Mesendoderm (in vitro differentiated cells): ENCODE data around the gene OTUD1.

Experiments used
- DNase-seq: peaks from one replicate; pipeline ENCODE4 v3.0.0; 2013
- H2AK5ac ChIP-seq: 2 replicates; pipeline ENCODE4 v1.6.1; 2013; ENCODE audit warnings: low read length, inconsistent platforms
- H2BK120ac ChIP-seq: 2 replicates; pipeline ENCODE4 v1.6.1; 2013; ENCODE audit warnings: low read depth, mild to moderate bottlenecking, low read length, moderate library complexity, mixed read lengths
- H2BK15ac ChIP-seq: replicated peaks from 2 replicates; pipeline ENCODE4 v1.6.1; 2013; ENCODE audit warnings: low read depth, mild to moderate bottlenecking, moderate library complexity
- H2BK5ac ChIP-seq: 2 replicates; pipeline ENCODE4 v1.6.1; 2013; ENCODE audit warnings: low read length, inconsistent platforms
- H3K18ac ChIP-seq: 2 replicates; pipeline ENCODE4 v1.6.1; 2013; ENCODE audit warnings: mild to moderate bottlenecking, low read length, mixed read lengths
- H3K23ac ChIP-seq: one replicate; pipeline ENCODE4 v1.6.1; 2013; ENCODE audit warnings: low read length
- H3K27ac ChIP-seq: 2 replicates; pipeline ENCODE4 v1.5.1; 2013; ENCODE audit warnings: low read depth, mild to moderate bottlenecking, inconsistent platforms, low read length, moderate library complexity
- H3K27me3 ChIP-seq: 2 replicates; pipeline ENCODE4 v1.6.1; 2013; ENCODE audit warnings: low read length, control low read depth, mild to moderate bottlenecking, inconsistent platforms; ENCODE audit not compliant: insufficient read depth, poor library complexity
- H3K36me3 ChIP-seq: 2 replicates; pipeline ENCODE4 v1.6.1; 2013; ENCODE audit warnings: low read length, inconsistent platforms; ENCODE audit not compliant: control insufficient read depth, insufficient read depth
- H3K4ac ChIP-seq: one replicate; pipeline ENCODE4 v1.6.1; 2013; ENCODE audit warnings: low read depth, mild to moderate bottlenecking, low read length, moderate library complexity
- H3K4me1 ChIP-seq: 2 replicates; pipeline ENCODE4 v1.6.1; 2013; ENCODE audit warnings: low read depth, low read length, inconsistent platforms; ENCODE audit not compliant: control insufficient read depth
- H3K4me2 ChIP-seq: 2 replicates; pipeline ENCODE4 v1.6.1; 2013; ENCODE audit warnings: low read length
- H3K4me3 ChIP-seq: 2 replicates; pipeline ENCODE4 v1.5.1; 2013; ENCODE audit warnings: mild to moderate bottlenecking, low read length
- H3K56ac ChIP-seq: one replicate; pipeline ENCODE4 v1.6.1; 2013; ENCODE audit warnings: low read length
- H3K79me1 ChIP-seq: 2 replicates; pipeline ENCODE4 v1.6.1; 2013; ENCODE audit warnings: low read length, inconsistent platforms
- H3K79me2 ChIP-seq: 2 replicates; pipeline ENCODE4 v1.6.1; 2013; ENCODE audit warnings: mild to moderate bottlenecking, low read length; ENCODE audit not compliant: control insufficient read depth, insufficient read depth
- H3K9ac ChIP-seq: 2 replicates; pipeline ENCODE4 v1.6.1; 2013; ENCODE audit warnings: low read length, inconsistent platforms
- H4K5ac ChIP-seq: one replicate; pipeline ENCODE4 v1.6.1; 2013; ENCODE audit warnings: low read length
- H4K8ac ChIP-seq: one replicate; pipeline ENCODE4 v1.6.1; 2013; ENCODE audit warnings: low read depth, mild to moderate bottlenecking, control low read depth, low read length, moderate library complexity
- WGBS: extraction: QIAGEN DNeasy Blood & Tissue Kit; methylation state at CpG from one replicate; pipeline ENCODE4 v1.1.7; 2013; ENCODE audit warnings: low lambda C conversion rate, missing lambda C conversion rate; ENCODE audit not compliant: insufficient coverage; ENCODE audit errors: extremely low coverage; 5-methylcytosine and 5-hydroxymethylcytosine counted together

Gene OTUD1

GRCh38 chr10:23422003-23422411 lies 16.9 kb upstream of the OTUD1 start:
- no peak overlapping the region for H3K56ac ChIP-seq
- H4K5ac ChIP-seq: no peak overlapping the region
- no peaks in the 10 kb centered on the region for H3K36me3 ChIP-seq
- no peak overlapping the region for H3K23ac ChIP-seq
- peaks cover 4% of the 10 kb centered on the region for H3K4me1 ChIP-seq
- H3K4me2 ChIP-seq: no peak overlapping the region
- DNase-seq: no peak
- H3K79me1 ChIP-seq: no peaks in the 10 kb centered on the region
- no peaks in the 10 kb centered on the region for H3K79me2 ChIP-seq
- no peak overlapping the region for H2BK5ac ChIP-seq
- H2AK5ac ChIP-seq: no peak overlapping the region
- no peak overlapping the region for H3K18ac ChIP-seq
- H3K27ac ChIP-seq: no peak overlapping the region
- H3K9ac ChIP-seq: no peak overlapping the region
- H3K27me3 ChIP-seq: no peaks in the 10 kb centered on the region
- H2BK15ac ChIP-seq: no peak overlapping the region
- H3K4ac ChIP-seq: no peak overlapping the region
- WGBS: no CpG with 5 or more reads among the region's 2 CpGs
- H2BK120ac ChIP-seq: no peak overlapping the region
- H3K4me3 ChIP-seq: no peak overlapping the region
- H4K8ac ChIP-seq: no peak overlapping the region

GRCh38 chr10:23432166-23432565 lies 6.7 kb upstream of the OTUD1 start:
- Histone ChIP-seq H3K79me1 (no peaks in the 10 kb centered on the region), H3K4me2 (no peak overlapping the region), H2AK5ac (no peak overlapping the region), H3K4me1 (no peaks in the 10 kb centered on the region), H3K79me2 (no peaks in the 10 kb centered on the region), H4K8ac (no peak overlapping the region), H2BK5ac (no peak overlapping the region), H3K36me3 (no peaks in the 10 kb centered on the region), H3K4me3 (no peak overlapping the region), H3K56ac (no peak overlapping the region), H3K4ac (no peak overlapping the region), H4K5ac (no peak overlapping the region), H3K18ac (no peak overlapping the region), H3K23ac (no peak overlapping the region), H2BK15ac (no peak overlapping the region), H3K27ac (no peak overlapping the region), H3K27me3 (no peaks in the 10 kb centered on the region), H3K9ac (no peak overlapping the region), H2BK120ac (no peak overlapping the region)
- WGBS: no CpG with 5 or more reads among the region's 1 CpG
- no peak for DNase-seq

DNA sequence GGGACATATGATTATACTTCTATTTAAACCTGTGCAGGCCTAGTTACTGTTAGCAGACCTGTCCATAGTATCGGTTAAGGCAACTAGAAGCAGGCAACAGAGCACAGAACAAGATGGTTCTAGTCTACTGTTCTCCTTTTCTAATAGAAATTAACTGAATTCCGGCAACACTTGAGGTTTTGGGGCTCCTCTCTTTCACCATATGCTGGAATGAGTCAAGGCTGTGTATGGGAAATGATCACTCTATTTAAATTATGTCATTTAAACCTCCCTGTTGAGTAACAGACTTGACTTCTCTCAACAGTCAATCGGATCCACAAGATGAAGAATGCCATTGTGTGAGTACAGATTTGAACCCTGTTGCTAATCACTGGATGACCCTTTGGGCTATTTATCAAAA lies 6.2 kb upstream of the OTUD1 start:
- Histone ChIP-seq H3K4me2 (no peak overlapping the region), H3K27me3 (no peaks in the 10 kb centered on the region), H3K36me3 (no peaks in the 10 kb centered on the region), H2BK15ac (no peak overlapping the region), H2BK120ac (no peak overlapping the region), H4K5ac (no peak overlapping the region), H2AK5ac (no peak overlapping the region), H3K9ac (no peak overlapping the region), H3K4me1 (no peaks in the 10 kb centered on the region), H3K18ac (no peak overlapping the region), H2BK5ac (no peak overlapping the region), H3K79me1 (no peaks in the 10 kb centered on the region), H3K56ac (no peak overlapping the region), H3K23ac (no peak overlapping the region), H3K79me2 (no peaks in the 10 kb centered on the region), H3K4me3 (no peak overlapping the region), H3K4ac (no peak overlapping the region), H3K27ac (no peak overlapping the region), H4K8ac (no peak overlapping the region)
- no peak for DNase-seq
- WGBS: no CpG with 5 or more reads among the region's 3 CpGs

- Histone ChIP-seq H3K79me2 (no peaks in the 10 kb centered on the region), H3K79me1 (no peaks in the 10 kb centered on the region), H2AK5ac (no peak overlapping the region), H3K36me3 (no peaks in the 10 kb centered on the region), H4K5ac (no peak overlapping the region), H3K23ac (no peak overlapping the region), H2BK120ac (no peak overlapping the region), H3K18ac (no peak overlapping the region), H3K56ac (no peak overlapping the region), H3K4ac (no peak overlapping the region), H3K9ac (no peak overlapping the region), H3K4me1 (no peaks in the 10 kb centered on the region), H3K27me3 (no peaks in the 10 kb centered on the region), H2BK15ac (no peak overlapping the region), H3K4me3 (no peak overlapping the region), H4K8ac (no peak overlapping the region), H3K4me2 (no peak overlapping the region), H2BK5ac (no peak overlapping the region), H3K27ac (no peak overlapping the region)
- no CpG with 5 or more reads among the region's 2 CpGs for WGBS
- DNase-seq: no peak
Observed at GRCh38 chr10:23433701-23434100, 5.2 kb upstream of the OTUD1 start.

- Histone ChIP-seq H3K27me3 (no peaks in the 10 kb centered on the region), H2BK15ac (no peak overlapping the region), H3K27ac (no peak overlapping the region), H3K4me2 (no peak overlapping the region), H3K4ac (no peak overlapping the region), H3K4me1 (no peaks in the 10 kb centered on the region), H3K79me1 (no peaks in the 10 kb centered on the region), H3K79me2 (no peaks in the 10 kb centered on the region), H3K9ac (no peak overlapping the region), H3K18ac (no peak overlapping the region), H4K5ac (no peak overlapping the region), H3K23ac (no peak overlapping the region), H4K8ac (no peak overlapping the region), H2BK120ac (no peak overlapping the region), H3K36me3 (no peaks in the 10 kb centered on the region), H3K4me3 (no peak overlapping the region), H2BK5ac (no peak overlapping the region), H2AK5ac (no peak overlapping the region), H3K56ac (no peak overlapping the region)
- DNase-seq: no peak
- WGBS: no CpG with 5 or more reads among the region's 1 CpG
Observed at GRCh38 chr10:23435378-23435777, 3.5 kb upstream of the OTUD1 start.

GRCh38 chr10:23436983-23437382 lies 1.9 kb upstream of the OTUD1 start:
- Histone ChIP-seq H3K36me3 (no peaks in the 10 kb centered on the region), H3K9ac (no peak overlapping the region), H2AK5ac (no peak overlapping the region), H3K4ac (no peak overlapping the region), H3K79me2 (no peaks in the 10 kb centered on the region), H3K79me1 (no peaks in the 10 kb centered on the region), H3K4me1 (peaks cover 2% of the 10 kb centered on the region), H2BK120ac (no peak overlapping the region), H3K23ac (no peak overlapping the region), H4K8ac (no peak overlapping the region), H3K4me2 (no peak overlapping the region), H3K56ac (no peak overlapping the region), H3K18ac (no peak overlapping the region), H2BK5ac (no peak overlapping the region), H4K5ac (no peak overlapping the region), H3K27ac (no peak overlapping the region), H3K4me3 (no peak overlapping the region), H2BK15ac (no peak overlapping the region), H3K27me3 (no peaks in the 10 kb centered on the region)
- no peak for DNase-seq
- WGBS: no CpG with 5 or more reads among the region's 4 CpGs
